Left lung (tissue), 10 donors: ENCODE data around the gene ZSCAN32. TPM values are rescaled to one million over a fixed set of nuclear protein-coding genes. Genes with fewer than 3 reads are reported as not detected.

Experiments used
- ATAC-seq: fragments of 200-7000 bp; cut with Tn5 transposase; one replicate; pipeline ENCODE4 v1.9.1; 2020; ENCODE audit warnings: moderate library complexity
- DNase-seq, 4 donors: peaks; one replicate each; pipeline ENCODE4 v3.0.0-alpha.2; 2013 to 2020
- H3K27ac ChIP-seq, 2 donors: fragments of 200-600 bp; sonication (generic) in 1 of 2; one replicate each; pipeline versions ENCODE4 v1.5.0 to v1.8.0; 2020 to 2021
- H3K27me3 ChIP-seq, 2 donors: fragments of 200-600 bp; sonication (generic) in 1 of 2; one replicate each; pipeline versions ENCODE4 v1.5.0 to v1.8.0; 2020 to 2021
- H3K36me3 ChIP-seq, 2 donors: fragments of 200-600 bp; sonication (generic) in 1 of 2; one replicate each; pipeline versions ENCODE4 v1.5.0 to v1.8.0; 2020 to 2021
- H3K4me1 ChIP-seq, 2 donors: fragments of 200-600 bp; one replicate each; pipeline ENCODE4 v1.8.0; 2021
- H3K4me3 ChIP-seq, 2 donors: fragments of 200-600 bp; sonication (generic) in 1 of 2; one replicate each; pipeline versions ENCODE4 v1.5.0 to v1.8.0; 2020 to 2021; ENCODE audit warnings: mild to moderate bottlenecking in 1 of 2
- H3K9me3 ChIP-seq, 2 donors: fragments of 200-600 bp; sonication (generic) in 1 of 2; one replicate each; pipeline versions ENCODE4 v1.5.0 to v1.8.0; 2020 to 2021
- CTCF ChIP-seq, 2 donors: fragments of 200-600 bp; sonication (generic) in 1 of 2; IDR thresholded peaks; one replicate each; pipeline versions ENCODE4 v1.5.0 to v1.8.0; 2021; ENCODE audit warnings: antibody characterized with exemption in 2 of 2
- intact Hi-C, 2 donors: fragments of 100-400 bp; cut with DNase I; formaldehyde crosslinking; loops; one replicate each; pipeline versions ENCODE4 v1.11.2 to v1.14.2; 2022
- polyA plus RNA-seq, 6 donors: library from polyadenylated mRNA; unstranded; fragments of 120-200 nt; gene quantifications; one replicate each; pipeline ENCODE4 v1.2.1, GENCODE V29; 2013; ENCODE audit not compliant: insufficient read length in 6 of 6
- total RNA-seq, 2 donors: library from RNA; stranded (reverse); fragmentation: NEBNext Ultra II Directional; extraction: Animal tissue kit (Norgen Biotek cat#: 25700); gene quantifications; one replicate each; pipeline ENCODE4 v1.2.1, GENCODE V29; 2021
- donor health status: DM: no; HTN: yes; CAD: no.
- donor health status: DM: no; HTN: no; CAD: no.

ZSCAN32 gene
- total and polyA plus RNA-seq, 8 donors: 9.4 to 23.9 (median 19.3) TPM

GRCh38 chr16:3377917-3378316, 22.9 kb downstream of the ZSCAN32 start:
- ATAC-seq (no peak), DNase-seq (no peak)
- TF ChIP-seq CTCF (IDR thresholded peaks at IDR 0.05): no peak
- H3K36me3 ChIP-seq: peaks cover 2 to 44% of the 10 kb centered on the region in 2 donors
- H3K4me1 ChIP-seq: no peaks in the 10 kb centered on the region
- H3K27me3 ChIP-seq: no peaks in the 10 kb centered on the region
- peaks cover 6 to 94% of the 10 kb centered on the region in 2 donors for H3K9me3 ChIP-seq
- intact Hi-C loops: no loop called here
- H3K27ac ChIP-seq: no peak overlapping the region
- no peak overlapping the region for H3K4me3 ChIP-seq

- Histone ChIP-seq H3K4me3 (no peak overlapping the region), H3K27me3 (no peaks in the 10 kb centered on the region), H3K4me1 (no peaks in the 10 kb centered on the region), H3K36me3 (peaks cover 0 to 22% of the 10 kb centered on the region in 2 donors), H3K9me3 (peaks cover 0 to 72% of the 10 kb centered on the region in 2 donors), H3K27ac (no peak overlapping the region)
- TF ChIP-seq CTCF (IDR thresholded peaks at IDR 0.05): no peak
- no peak for ATAC-seq
- intact Hi-C loops: no loop called here
- DNase-seq: no peak
Observed at GRCh38 chr16:3375680-3376079, 25.1 kb downstream of the ZSCAN32 start.

GRCh38 chr16:3369073-3369472, 31.7 kb downstream of the ZSCAN32 start:
- no peak for TF ChIP-seq CTCF (IDR thresholded peaks at IDR 0.05)
- H3K9me3 ChIP-seq: peaks cover 0 to 30% of the 10 kb centered on the region in 2 donors
- no peak overlapping the region for H3K27ac ChIP-seq
- no peaks in the 10 kb centered on the region for H3K27me3 ChIP-seq
- no peaks in the 10 kb centered on the region for H3K4me1 ChIP-seq
- no peaks in the 10 kb centered on the region for H3K36me3 ChIP-seq
- intact Hi-C loops: no loop called here
- DNase-seq (no peak), ATAC-seq (no peak)
- H3K4me3 ChIP-seq: no peak overlapping the region

- intact Hi-C loops: no loop called here
- peak; percentile 48 to 91 (median 84) for DNase-seq
Observed at GRCh38 chr16:3364774-3365427, 35.9 kb downstream of the ZSCAN32 start.

GRCh38 chr16:3363793-3364192, 37.0 kb downstream of the ZSCAN32 start:
- Histone ChIP-seq H3K27me3 (peaks cover 0 to 20% of the 10 kb centered on the region in 2 donors), H3K9me3 (peaks cover 0 to 27% of the 10 kb centered on the region in 2 donors), H3K4me1 (no peaks in the 10 kb centered on the region), H3K36me3 (no peaks in the 10 kb centered on the region), H3K27ac (no peak overlapping the region), H3K4me3 (no peak overlapping the region)
- no peak for ATAC-seq
- TF ChIP-seq CTCF (IDR thresholded peaks at IDR 0.05): no peak
- no peak for DNase-seq
- intact Hi-C loops: no loop called here

More at GRCh38 chr16:3364774-3365427, 35.9 kb downstream of the ZSCAN32 start:
- H3K27ac ChIP-seq: peak overlapping the region; percentile 78
- H3K9me3 ChIP-seq: peaks cover 0 to 27% of the 10 kb centered on the region in 2 donors
- H3K4me1 ChIP-seq: no peaks in the 10 kb centered on the region
- H3K4me3 ChIP-seq: peak overlapping the region; percentile 33 to 44
- no peak for TF ChIP-seq CTCF (IDR thresholded peaks at IDR 0.05)
- H3K27me3 ChIP-seq: peaks cover 0 to 20% of the 10 kb centered on the region in 2 donors
- ATAC-seq: peak; percentile 99
- H3K36me3 ChIP-seq: no peaks in the 10 kb centered on the region
